ENCODE data around the gene TRIM65. TPM values are rescaled to one million over a fixed set of nuclear protein-coding genes. Genes with fewer than 3 reads are reported as not detected.

Gene TRIM65
- total and polyA plus RNA-seq, 2 of the 13 experiments (the other 11 are each of a cell fraction or from before 2014, with no cell fraction given) = 10.3 to 22.4 TPM

GRCh38 chr17:75876938-75877751, 19.6 kb downstream of the TRIM65 start (continued):
- TF ChIP-seq ZNF75D (CRISPR knock-in tag; IDR thresholded peaks at IDR 0.05; ENCODE audit: borderline replicate concordance) = peak; percentile 85; the same call in 1 of the 2 replicates
- TF ChIP-seq FOXC1 (CRISPR knock-in tag; IDR thresholded peaks at IDR 0.05; ENCODE audit: borderline replicate concordance) = peak; percentile 12; the same call in 1 of the 2 replicates
- peak; percentile 40; the same call in 1 of the 2 replicates for TF ChIP-seq TBX3 (IDR thresholded peaks at IDR 0.05; ENCODE audit: borderline replicate concordance)
- TF ChIP-seq ZNF253 (CRISPR knock-in tag; IDR thresholded peaks at IDR 0.05; ENCODE audit: borderline replicate concordance) = no peak
- TF ChIP-seq, protein P1, sequence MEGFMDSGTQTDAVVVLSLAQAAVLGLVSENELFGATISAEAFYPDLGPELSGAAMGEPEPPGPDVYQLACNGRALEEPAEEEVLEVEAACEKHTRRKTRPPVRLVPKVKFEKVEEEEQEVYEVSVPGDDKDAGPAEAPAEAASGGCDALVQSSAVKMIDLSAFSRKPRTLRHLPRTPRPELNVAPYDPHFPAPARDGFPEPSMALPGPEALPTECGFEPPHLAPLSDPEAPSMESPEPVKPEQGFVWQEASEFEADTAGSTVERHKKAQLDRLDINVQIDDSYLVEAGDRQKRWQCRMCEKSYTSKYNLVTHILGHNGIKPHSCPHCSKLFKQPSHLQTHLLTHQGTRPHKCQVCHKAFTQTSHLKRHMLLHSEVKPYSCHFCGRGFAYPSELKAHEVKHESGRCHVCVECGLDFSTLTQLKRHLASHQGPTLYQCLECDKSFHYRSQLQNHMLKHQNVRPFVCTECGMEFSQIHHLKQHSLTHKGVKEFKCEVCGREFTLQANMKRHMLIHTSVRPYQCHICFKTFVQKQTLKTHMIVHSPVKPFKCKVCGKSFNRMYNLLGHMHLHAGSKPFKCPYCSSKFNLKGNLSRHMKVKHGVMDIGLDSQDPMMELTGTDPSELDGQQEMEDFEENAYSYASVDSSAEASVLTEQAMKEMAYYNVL (CRISPR knock-in tag; IDR thresholded peaks at IDR 0.05; ENCODE audit: borderline replicate concordance) = peak; percentile 48; the same call in 1 of the 2 replicates
- TF ChIP-seq NCOR1 (IDR thresholded peaks at IDR 0.05; ENCODE audit: borderline replicate concordance, low read length) = no peak; the same call in none of the 2 replicates
- TF ChIP-seq ATAD3A (CRISPR knock-in tag; IDR thresholded peaks at IDR 0.05) = no peak
- 0 out of 2 replicates have a peak, but pooled peaks have one; percentile 20 for TF ChIP-seq ZNF138 (CRISPR knock-in tag; IDR thresholded peaks at IDR 0.05; ENCODE audit: low read depth)
- TF ChIP-seq ZNF546 (CRISPR knock-in tag; conservative IDR thresholded peaks at IDR 0.05) = no peak; the same call in 1 of the 2 replicates
- TF ChIP-seq XRCC5 (optimal IDR thresholded peaks at IDR 0.05; ENCODE audit: low read length) = no peak
- 0 out of 2 replicates have a peak, but pooled peaks have one; percentile 28 for TF ChIP-seq AFF4 (CRISPR knock-in tag; IDR thresholded peaks at IDR 0.05)
- TF ChIP-seq TFAP4 (IDR thresholded peaks at IDR 0.05; ENCODE audit: borderline replicate concordance, low read depth) = peak; percentile 95
- TF ChIP-seq, protein P2, sequence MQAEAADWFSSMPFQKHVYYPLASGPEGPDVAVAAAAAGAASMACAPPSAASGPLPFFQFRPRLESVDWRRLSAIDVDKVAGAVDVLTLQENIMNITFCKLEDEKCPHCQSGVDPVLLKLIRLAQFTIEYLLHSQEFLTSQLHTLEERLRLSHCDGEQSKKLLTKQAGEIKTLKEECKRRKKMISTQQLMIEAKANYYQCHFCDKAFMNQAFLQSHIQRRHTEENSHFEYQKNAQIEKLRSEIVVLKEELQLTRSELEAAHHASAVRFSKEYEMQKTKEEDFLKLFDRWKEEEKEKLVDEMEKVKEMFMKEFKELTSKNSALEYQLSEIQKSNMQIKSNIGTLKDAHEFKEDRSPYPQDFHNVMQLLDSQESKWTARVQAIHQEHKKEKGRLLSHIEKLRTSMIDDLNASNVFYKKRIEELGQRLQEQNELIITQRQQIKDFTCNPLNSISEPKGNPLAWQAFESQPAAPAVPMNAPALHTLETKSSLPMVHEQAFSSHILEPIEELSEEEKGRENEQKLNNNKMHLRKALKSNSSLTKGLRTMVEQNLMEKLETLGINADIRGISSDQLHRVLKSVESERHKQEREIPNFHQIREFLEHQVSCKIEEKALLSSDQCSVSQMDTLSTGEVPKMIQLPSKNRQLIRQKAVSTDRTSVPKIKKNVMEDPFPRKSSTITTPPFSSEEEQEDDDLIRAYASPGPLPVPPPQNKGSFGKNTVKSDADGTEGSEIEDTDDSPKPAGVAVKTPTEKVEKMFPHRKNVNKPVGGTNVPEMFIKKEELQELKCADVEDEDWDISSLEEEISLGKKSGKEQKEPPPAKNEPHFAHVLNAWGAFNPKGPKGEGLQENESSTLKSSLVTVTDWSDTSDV (CRISPR knock-in tag; IDR thresholded peaks at IDR 0.05) = peak; percentile 85
- TF ChIP-seq ZNF761 (CRISPR knock-in tag; conservative IDR thresholded peaks at IDR 0.05) = no peak

All from HepG2 (cell line).